GM19455 (cell line): ENCODE data around the gene PTPRN2.

Experiments
- ATAC-seq: cut with Tn5 transposase; IDR thresholded peaks from one replicate; pipeline ENCODE4 v1.9.1; 2021; ENCODE audit not compliant: unreplicated experiment

PTPRN2 gene

DNA sequence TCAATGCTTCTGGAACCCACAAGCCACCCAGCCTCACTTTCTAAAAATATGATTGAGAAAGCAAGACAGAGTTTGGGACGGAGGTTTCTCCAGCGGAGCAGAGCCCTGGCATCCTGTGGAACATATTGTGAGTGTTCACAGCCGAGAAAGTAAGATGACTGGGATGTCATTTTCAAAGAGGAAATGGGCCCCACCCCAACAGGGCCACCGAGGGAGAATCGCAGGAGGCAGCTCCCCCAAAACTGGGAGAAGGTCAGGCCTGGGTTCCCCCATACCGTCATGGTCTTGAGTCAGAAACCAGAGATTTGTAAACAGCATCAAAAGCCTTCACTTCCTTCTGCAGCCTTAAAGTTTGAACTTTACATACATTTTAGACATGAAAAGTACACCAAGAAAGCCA is 560.0 kb downstream of the PTPRN2 start:
- ATAC-seq, result no peak

DNA sequence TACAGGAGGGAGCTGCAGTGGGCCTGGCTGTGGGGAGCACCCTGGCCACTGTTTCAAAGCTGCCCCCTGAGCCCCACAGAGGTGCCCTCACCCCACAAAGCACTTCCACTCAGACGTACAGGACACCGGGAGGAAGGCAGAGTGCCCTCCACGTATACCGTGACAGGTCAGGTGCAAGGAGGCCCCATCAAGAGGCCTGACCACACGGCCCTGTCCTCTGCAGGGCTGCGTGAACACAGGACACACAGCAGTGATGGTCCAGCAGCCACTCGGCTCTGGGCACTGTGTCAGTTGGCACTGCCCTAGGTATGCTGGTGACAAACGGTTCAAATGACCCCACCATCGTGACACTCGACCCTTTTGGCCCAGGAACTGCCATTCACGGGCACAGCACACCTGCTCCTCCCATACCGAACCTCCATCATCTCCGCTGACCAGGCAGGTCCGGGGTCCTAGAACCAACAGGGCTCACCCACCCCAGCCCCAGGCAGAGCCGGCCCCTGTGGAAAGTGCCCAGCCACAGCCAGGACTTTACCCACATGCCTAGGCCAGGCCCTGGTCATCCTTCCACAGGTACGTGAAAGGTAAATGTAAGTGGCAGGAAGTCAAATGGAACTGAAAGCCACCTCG is 560.9 kb downstream of the PTPRN2 start:
- no peak for ATAC-seq

- no peak for ATAC-seq
Observed at GRCh38 chr7:158025686-158026600, 561.7 kb downstream of the PTPRN2 start.

- no peak for ATAC-seq
Observed at GRCh38 chr7:158024881-158025280, 562.7 kb downstream of the PTPRN2 start.

- ATAC-seq, result no peak
Observed at GRCh38 chr7:158024351-158024715, 563.3 kb downstream of the PTPRN2 start.

DNA sequence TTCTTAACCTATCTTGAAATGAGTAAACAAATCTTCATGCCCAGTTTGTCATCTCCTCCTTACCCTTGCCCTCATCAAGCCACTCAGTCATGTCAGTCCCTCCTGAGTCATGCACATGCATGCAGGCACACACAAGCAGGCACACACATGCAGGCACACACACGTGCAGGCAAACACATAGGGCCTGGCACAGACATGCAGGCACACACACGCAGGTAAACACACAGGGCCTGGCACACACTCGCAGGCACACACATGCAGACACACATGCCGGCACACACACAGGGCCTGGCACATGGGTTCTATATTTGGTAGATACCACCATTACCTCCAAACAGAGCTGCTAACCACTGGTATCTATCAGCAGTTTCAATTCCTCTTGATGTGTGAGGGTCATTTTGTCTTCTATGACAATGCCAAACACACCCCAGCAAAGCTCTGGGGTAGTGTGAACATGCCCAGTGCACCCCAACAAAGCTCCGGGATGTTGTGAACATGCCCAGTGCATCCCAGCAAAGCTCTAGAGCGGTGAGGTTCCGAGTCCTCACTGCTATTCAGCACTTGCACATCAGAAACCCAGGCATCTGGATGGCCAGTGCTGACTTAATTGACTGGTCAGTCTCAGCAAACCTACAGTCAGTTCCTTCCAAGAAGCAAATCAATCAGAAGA is 563.8 kb downstream of the PTPRN2 start:
- ATAC-seq, result no peak

- no peak for ATAC-seq
Observed at GRCh38 chr7:158023157-158023556, 564.5 kb downstream of the PTPRN2 start.

DNA sequence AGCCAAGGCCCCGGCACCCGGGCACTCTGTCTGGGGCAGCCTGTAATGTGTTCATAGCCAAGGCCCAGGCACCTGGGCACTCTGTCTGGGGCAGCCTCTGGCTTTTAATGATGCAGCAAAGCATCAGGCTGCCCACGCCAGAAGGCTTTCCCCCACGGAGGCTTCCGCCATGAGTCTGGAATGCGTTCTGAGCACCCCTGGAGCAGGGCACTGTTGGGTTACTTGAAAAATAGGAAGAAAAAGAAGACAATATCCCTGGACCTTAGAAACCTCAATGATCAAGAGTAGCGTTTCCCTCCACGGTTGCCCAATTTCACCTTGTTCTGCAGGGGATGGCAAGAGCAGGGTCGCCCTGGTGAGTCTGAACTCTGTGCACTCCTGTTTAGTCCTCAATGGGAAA is 565.0 kb downstream of the PTPRN2 start:
- no peak for ATAC-seq

- ATAC-seq, result no peak
Observed at GRCh38 chr7:158021836-158022235, 565.8 kb downstream of the PTPRN2 start.

DNA sequence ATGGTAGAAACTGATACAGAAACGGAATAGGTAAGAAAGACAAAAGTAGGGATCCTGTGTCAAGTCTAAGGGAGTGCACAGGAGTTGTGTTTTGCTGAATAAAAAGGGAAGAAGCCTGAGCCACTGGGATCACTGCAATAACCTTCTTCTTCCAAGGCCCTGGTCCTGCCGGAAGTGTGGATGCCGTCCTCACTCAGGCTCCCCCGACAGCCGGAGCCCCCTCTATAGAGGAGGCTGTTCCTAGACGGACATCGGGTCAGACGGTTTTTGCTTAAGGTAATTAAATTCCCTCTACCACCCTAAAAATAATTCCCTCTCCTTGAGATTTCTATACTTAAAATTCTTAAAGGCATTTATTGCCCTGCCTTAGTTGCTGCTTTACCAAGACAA is 566.9 kb downstream of the PTPRN2 start:
- ATAC-seq, result no peak

DNA sequence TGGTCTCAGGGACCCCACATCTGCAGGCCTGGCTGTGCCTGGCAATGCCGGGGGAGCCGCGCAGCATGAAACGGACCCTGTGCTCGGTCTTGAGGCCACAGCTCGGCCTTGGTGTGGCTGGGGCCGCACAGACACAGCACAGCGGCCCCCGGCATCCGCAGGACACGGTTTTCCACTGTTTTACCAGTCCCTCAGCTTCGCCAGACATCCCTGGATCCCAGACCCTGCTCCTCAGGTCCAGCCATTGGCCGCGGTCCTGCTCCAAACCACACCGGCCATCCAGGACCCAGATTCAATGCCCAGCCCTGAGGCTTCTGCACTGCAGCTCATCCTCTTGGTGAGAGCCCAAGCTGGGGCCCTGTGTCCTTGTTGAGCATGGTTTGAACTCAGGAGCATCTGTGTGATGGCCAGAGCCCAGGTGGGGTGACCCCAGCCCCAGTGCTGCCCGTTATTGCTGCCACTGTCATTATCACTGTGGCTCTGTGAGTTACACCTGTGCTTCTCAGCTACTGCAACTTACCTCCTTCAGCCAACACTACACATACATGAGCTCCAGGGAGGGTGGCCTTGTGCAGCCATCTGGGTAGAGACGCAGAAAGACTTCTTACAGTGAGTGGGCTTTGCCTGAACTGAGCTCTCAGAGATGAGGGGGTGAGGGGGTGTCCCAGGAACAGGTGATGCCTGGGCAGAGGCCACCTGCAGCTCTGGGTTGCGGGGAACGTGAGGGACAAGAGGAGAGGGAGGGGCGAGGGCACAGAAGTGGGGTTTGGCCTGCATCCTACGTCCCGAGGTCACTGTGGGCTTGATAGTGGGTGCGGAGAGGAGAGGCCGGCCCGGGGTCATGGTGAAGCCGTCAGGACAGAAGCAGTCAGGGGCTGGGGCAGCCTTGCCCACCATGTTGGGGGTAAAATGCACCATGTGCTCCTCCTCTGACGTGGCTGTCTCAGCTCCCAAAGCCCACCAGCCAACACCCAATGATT is 567.6 kb downstream of the PTPRN2 start:
- no peak for ATAC-seq

DNA sequence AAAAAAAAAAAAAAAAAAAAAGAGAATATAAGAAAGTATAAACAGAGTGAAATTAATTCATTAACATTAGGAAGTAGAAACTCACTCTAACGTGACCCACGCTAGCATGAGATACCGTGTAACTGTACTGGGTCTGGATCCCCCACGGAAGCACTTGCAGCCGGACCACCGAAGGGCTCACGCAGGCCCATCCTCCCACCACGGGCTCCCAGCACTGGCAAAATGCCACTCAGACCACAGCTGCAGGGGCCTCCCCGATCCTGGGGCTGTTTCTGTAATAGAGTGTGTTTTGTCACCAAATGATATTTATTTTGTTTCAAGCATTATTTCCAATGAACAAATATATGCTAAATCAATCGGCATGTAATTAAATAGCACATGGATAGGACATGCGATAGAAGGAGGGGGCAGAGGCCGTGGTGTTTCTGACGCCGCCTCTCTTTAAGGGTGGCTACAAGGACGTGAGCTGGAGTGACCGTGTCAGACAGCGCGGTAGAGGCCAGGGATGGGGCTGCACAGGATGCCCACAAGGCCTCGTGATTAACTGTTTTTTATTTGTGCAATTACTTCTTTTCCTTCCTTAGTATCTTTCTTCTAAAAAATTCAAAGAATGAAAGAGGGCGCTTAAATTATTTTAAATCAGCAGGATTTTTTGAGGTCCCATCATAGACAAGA is 568.5 kb downstream of the PTPRN2 start:
- ATAC-seq, result no peak

GRCh38 chr7:158018098-158018762 is 569.4 kb downstream of the PTPRN2 start:
- ATAC-seq, result no peak

- ATAC-seq, result no peak
Observed at GRCh38 chr7:158017111-158018097, 570.2 kb downstream of the PTPRN2 start.

- ATAC-seq, result no peak
Observed at GRCh38 chr7:158016180-158017097, 571.2 kb downstream of the PTPRN2 start.

DNA sequence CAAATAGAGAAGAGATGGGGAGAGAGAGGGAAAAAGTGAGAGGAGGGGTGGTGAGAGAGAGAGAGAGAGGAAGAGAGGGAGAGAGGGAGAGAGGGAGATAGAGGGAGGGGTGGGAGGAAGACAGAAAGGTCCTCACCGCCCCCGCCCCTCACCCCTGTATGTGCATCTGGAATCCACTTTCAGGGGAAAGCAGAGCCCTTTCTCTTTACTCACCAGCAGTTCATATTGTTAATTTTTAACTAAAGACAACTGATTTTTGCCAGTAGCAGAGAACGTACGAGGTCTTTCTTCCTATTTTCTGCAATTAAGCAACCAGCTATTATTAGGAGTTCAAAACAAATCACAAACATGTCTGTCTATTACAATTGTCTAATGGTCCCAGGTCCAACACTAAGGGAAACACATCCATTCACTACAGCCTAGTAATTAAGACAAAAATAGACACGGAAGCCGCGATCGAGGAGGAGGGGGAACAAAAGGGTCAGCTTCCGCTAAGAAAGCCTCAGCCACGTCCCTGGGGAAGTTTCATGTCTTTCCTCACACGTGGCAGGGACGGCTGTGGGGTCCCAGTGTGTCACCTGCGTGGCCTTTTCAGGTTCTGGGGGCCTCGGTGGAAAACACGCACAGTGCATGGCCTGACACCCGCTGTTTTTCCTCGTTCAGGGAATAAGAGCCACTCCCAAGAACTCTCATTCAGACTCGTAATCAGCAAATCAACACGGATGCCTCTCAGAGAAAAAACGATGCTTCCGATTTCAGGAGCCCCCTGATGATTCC is 572.0 kb downstream of the PTPRN2 start:
- no peak for ATAC-seq

- ATAC-seq, result no peak
Observed at GRCh38 chr7:158014976-158015375, 572.6 kb downstream of the PTPRN2 start.
